Measurements from ENCODE around the gene CDK5R2. TPM values are rescaled to one million over a fixed set of nuclear protein-coding genes. Genes with fewer than 3 reads are reported as not detected.

The CDK5R2 gene
- total RNA-seq, 2 experiments from 2014 or later, result not detected

- Mint-ChIP-seq H3K4me1 (ENCODE audit: low read depth) (peaks cover 26% of the 10 kb centered on the region), H3K27ac (no peak overlapping the region), H3K27me3 (ENCODE audit: low read depth) (peaks cover 69% of the 10 kb centered on the region), H3K9me3 (ENCODE audit: insufficient read depth) (no peaks in the 10 kb centered on the region), H3K4me3 (no peak overlapping the region), H3K36me3 (ENCODE audit: low read depth) (peaks cover 2% of the 10 kb centered on the region)
- ChIA-PET POLR2A (no interaction called here), CTCF (interaction anchor here (0.9 to 5.7 kb wide), 5 partner anchors 13 to 108 kb away, joined by 3 to 58 read pairs (median 36); no protein-coding TSS in a partner anchor)
- no peak for ATAC-seq
- DNase-seq, result no peak
These were observed 23.9 kb downstream of the CDK5R2 start for GRCh38 chr2:218983263-218983933.

GRCh38 chr2:218983934-218984238 is 24.4 kb downstream of the CDK5R2 start:
- DNase-seq, result no peak
- peaks cover 26% of the 10 kb centered on the region for H3K4me1 Mint-ChIP-seq (ENCODE audit: low read depth)
- no peaks in the 10 kb centered on the region for H3K9me3 Mint-ChIP-seq (ENCODE audit: insufficient read depth)
- H3K27ac Mint-ChIP-seq, result no peak overlapping the region
- POLR2A ChIA-PET, result no interaction called here
- no peak for ATAC-seq
- peaks cover 2% of the 10 kb centered on the region for H3K36me3 Mint-ChIP-seq (ENCODE audit: low read depth)
- CTCF ChIA-PET, result interaction anchor here (0.9 to 5.7 kb wide), 3 partner anchors 12 to 108 kb away, joined by 3 to 58 read pairs (median 41); no protein-coding TSS in a partner anchor
- H3K27me3 Mint-ChIP-seq (ENCODE audit: low read depth), result peaks cover 71% of the 10 kb centered on the region
- H3K4me3 Mint-ChIP-seq, result no peak overlapping the region

- ATAC-seq (no peak), DNase-seq (no peak)
- H3K9me3 Mint-ChIP-seq (ENCODE audit: insufficient read depth), result no peaks in the 10 kb centered on the region
- H3K27me3 Mint-ChIP-seq (ENCODE audit: low read depth), result peaks cover 77% of the 10 kb centered on the region
- H3K4me3 Mint-ChIP-seq, result no peak overlapping the region
- peaks cover 2% of the 10 kb centered on the region for H3K36me3 Mint-ChIP-seq (ENCODE audit: low read depth)
- ChIA-PET CTCF (interaction anchor here (4.6 to 5.7 kb wide), 2 partner anchors 11 to 109 kb away, joined by 41 to 58 read pairs; no protein-coding TSS in a partner anchor), POLR2A (no interaction called here)
- peaks cover 26% of the 10 kb centered on the region for H3K4me1 Mint-ChIP-seq (ENCODE audit: low read depth)
- peak overlapping the region; percentile 5 for H3K27ac Mint-ChIP-seq
These were observed 25.0 kb downstream of the CDK5R2 start for GRCh38 chr2:218984239-218985020.

GRCh38 chr2:218985021-218985324 is 25.5 kb downstream of the CDK5R2 start, which contains the start of gene FEV:
FEV (minus strand) TSS chr2:218985184; CDS start chr2:218985075, 109 bp downstream.
- ATAC-seq (no peak), DNase-seq (no peak)
- peaks cover 2% of the 10 kb centered on the region for H3K36me3 Mint-ChIP-seq (ENCODE audit: low read depth)
- H3K9me3 Mint-ChIP-seq (ENCODE audit: insufficient read depth), result no peaks in the 10 kb centered on the region
- peak within 1 kb of the TSS; percentile 5 for H3K27ac Mint-ChIP-seq
- ChIA-PET POLR2A (no interaction called here), CTCF (interaction anchor here (5.7 kb wide), 1 partner anchor 11 kb away, joined by 58 read pairs; no protein-coding TSS in a partner anchor)
- H3K4me3 Mint-ChIP-seq, result no peak within 1 kb of the TSS
- H3K27me3 Mint-ChIP-seq (ENCODE audit: low read depth), result peaks cover 82% of the 10 kb centered on the region
- H3K4me1 Mint-ChIP-seq (ENCODE audit: low read depth), result peaks cover 22% of the 10 kb centered on the region

GRCh38 chr2:218985325-218986091 is 26.0 kb downstream of the CDK5R2 start:
- Mint-ChIP-seq H3K9me3 (ENCODE audit: insufficient read depth) (no peaks in the 10 kb centered on the region), H3K4me3 (no peak overlapping the region), H3K27ac (no peak overlapping the region), H3K36me3 (ENCODE audit: low read depth) (peaks cover 2% of the 10 kb centered on the region), H3K4me1 (ENCODE audit: low read depth) (peaks cover 20% of the 10 kb centered on the region), H3K27me3 (ENCODE audit: low read depth) (peaks cover 83% of the 10 kb centered on the region)
- CTCF ChIA-PET, result interaction anchor here (5.7 kb wide), 1 partner anchor 10 kb away, joined by 58 read pairs; no protein-coding TSS in a partner anchor
- no peak for ATAC-seq
- DNase-seq, result no peak
- POLR2A ChIA-PET, result no interaction called here

- no peak for ATAC-seq
- ChIA-PET CTCF (no interaction called here), POLR2A (no interaction called here)
- no peak for DNase-seq
- peaks cover 84% of the 10 kb centered on the region for H3K27me3 Mint-ChIP-seq (ENCODE audit: low read depth)
- no peaks in the 10 kb centered on the region for H3K36me3 Mint-ChIP-seq (ENCODE audit: low read depth)
- H3K27ac Mint-ChIP-seq, result no peak overlapping the region
- peaks cover 15% of the 10 kb centered on the region for H3K4me1 Mint-ChIP-seq (ENCODE audit: low read depth)
- H3K9me3 Mint-ChIP-seq (ENCODE audit: insufficient read depth), result no peaks in the 10 kb centered on the region
- H3K4me3 Mint-ChIP-seq, result no peak overlapping the region
These were observed 26.8 kb downstream of the CDK5R2 start for GRCh38 chr2:218986148-218986761.

- H3K27ac Mint-ChIP-seq, result no peak overlapping the region
- H3K36me3 Mint-ChIP-seq (ENCODE audit: low read depth), result no peaks in the 10 kb centered on the region
- no peak overlapping the region for H3K4me3 Mint-ChIP-seq
- DNase-seq, result no peak
- no peak for ATAC-seq
- H3K27me3 Mint-ChIP-seq (ENCODE audit: low read depth), result peaks cover 85% of the 10 kb centered on the region
- H3K4me1 Mint-ChIP-seq (ENCODE audit: low read depth), result peaks cover 7% of the 10 kb centered on the region
- ChIA-PET POLR2A (no interaction called here), CTCF (interaction anchor here (1.5 to 3.0 kb wide), 2 partner anchors 8 to 116 kb away, joined by 3 to 22 read pairs; no protein-coding TSS in a partner anchor)
- no peaks in the 10 kb centered on the region for H3K9me3 Mint-ChIP-seq (ENCODE audit: insufficient read depth)
These were observed 28.7 kb downstream of the CDK5R2 start for GRCh38 chr2:218988164-218988563.

GRCh38 chr2:218988650-218989049 is 29.2 kb downstream of the CDK5R2 start:
- Mint-ChIP-seq H3K27me3 (ENCODE audit: low read depth) (peaks cover 82% of the 10 kb centered on the region), H3K27ac (no peak overlapping the region), H3K36me3 (ENCODE audit: low read depth) (no peaks in the 10 kb centered on the region), H3K9me3 (ENCODE audit: insufficient read depth) (no peaks in the 10 kb centered on the region), H3K4me1 (ENCODE audit: low read depth) (peaks cover 6% of the 10 kb centered on the region), H3K4me3 (no peak overlapping the region)
- ATAC-seq (no peak), DNase-seq (no peak)
- ChIA-PET POLR2A (no interaction called here), CTCF (interaction anchor here (0.9 to 3.0 kb wide), 4 partner anchors 8 to 115 kb away, joined by 3 to 22 read pairs (median 3); no protein-coding TSS in a partner anchor)

GRCh38 chr2:218990052-218990451 is 30.6 kb downstream of the CDK5R2 start:
- ChIA-PET POLR2A (interaction anchor here (0.5 kb wide), 1 partner anchor 375 kb away, joined by 3 read pairs; no protein-coding TSS in a partner anchor), CTCF (interaction anchor here (1.2 to 3.0 kb wide), 3 partner anchors 10 to 40 kb away, joined by 3 to 22 read pairs (median 5); no protein-coding TSS in a partner anchor)
- Mint-ChIP-seq H3K4me1 (ENCODE audit: low read depth) (peaks cover 2% of the 10 kb centered on the region), H3K27ac (no peak overlapping the region), H3K4me3 (no peak overlapping the region), H3K27me3 (ENCODE audit: low read depth) (peaks cover 86% of the 10 kb centered on the region), H3K36me3 (ENCODE audit: low read depth) (no peaks in the 10 kb centered on the region), H3K9me3 (ENCODE audit: insufficient read depth) (no peaks in the 10 kb centered on the region)
- DNase-seq, result no peak
- no peak for ATAC-seq

- POLR2A ChIA-PET, result no interaction called here
- Mint-ChIP-seq H3K9me3 (ENCODE audit: insufficient read depth) (no peaks in the 10 kb centered on the region), H3K4me1 (ENCODE audit: low read depth) (peaks cover 2% of the 10 kb centered on the region), H3K27ac (no peak overlapping the region), H3K4me3 (no peak overlapping the region), H3K36me3 (ENCODE audit: low read depth) (no peaks in the 10 kb centered on the region), H3K27me3 (ENCODE audit: low read depth) (peaks cover 89% of the 10 kb centered on the region)
- no peak for ATAC-seq
- no peak for DNase-seq
- CTCF ChIA-PET, result interaction anchor here (1.2 to 3.0 kb wide), 2 partner anchors 10 to 39 kb away, joined by 5 to 22 read pairs; no protein-coding TSS in a partner anchor
These were observed 31.1 kb downstream of the CDK5R2 start for GRCh38 chr2:218990612-218991011.

GRCh38 chr2:218991674-218992168 is 32.3 kb downstream of the CDK5R2 start:
- Mint-ChIP-seq H3K4me3 (no peak overlapping the region), H3K27ac (no peak overlapping the region), H3K36me3 (ENCODE audit: low read depth) (no peaks in the 10 kb centered on the region), H3K4me1 (ENCODE audit: low read depth) (peaks cover 8% of the 10 kb centered on the region), H3K27me3 (ENCODE audit: low read depth) (peaks cover 89% of the 10 kb centered on the region), H3K9me3 (ENCODE audit: insufficient read depth) (no peaks in the 10 kb centered on the region)
- no peak for ATAC-seq
- ChIA-PET CTCF (interaction anchor here (1.2 to 2.4 kb wide), 2 partner anchors 11 to 38 kb away, joined by 4 to 7 read pairs; no protein-coding TSS in a partner anchor), POLR2A (no interaction called here)
- no peak for DNase-seq

Data from activated CD8-positive, alpha-beta T cell treated with anti-CD3 and anti-CD28 coated beads, Interleukin-2, amount 10 ng/mL, durations not matched to agents 7 days and 5 days (primary cell).